EL (cell line): Measurements from ENCODE around the gene SLC25A23.
"Not testable (repeated sequence)": the region's sequence is repeated elsewhere in the genome, so short reads cannot be mapped to it uniquely, and the experiment has no call there.

Experiments
- DNase-seq: peaks from one replicate; pipeline ENCODE4 v3.0.0-alpha.2; 2016

Gene SLC25A23

GRCh38 chr19:6459262-6460098, at the start of gene SLC25A23:
Gene SLC25A23 (minus strand): TSS chr19:6459792. CDS start chr19:6459628, 164 bp downstream.
- DNase-seq: peak; percentile 76

DNA sequence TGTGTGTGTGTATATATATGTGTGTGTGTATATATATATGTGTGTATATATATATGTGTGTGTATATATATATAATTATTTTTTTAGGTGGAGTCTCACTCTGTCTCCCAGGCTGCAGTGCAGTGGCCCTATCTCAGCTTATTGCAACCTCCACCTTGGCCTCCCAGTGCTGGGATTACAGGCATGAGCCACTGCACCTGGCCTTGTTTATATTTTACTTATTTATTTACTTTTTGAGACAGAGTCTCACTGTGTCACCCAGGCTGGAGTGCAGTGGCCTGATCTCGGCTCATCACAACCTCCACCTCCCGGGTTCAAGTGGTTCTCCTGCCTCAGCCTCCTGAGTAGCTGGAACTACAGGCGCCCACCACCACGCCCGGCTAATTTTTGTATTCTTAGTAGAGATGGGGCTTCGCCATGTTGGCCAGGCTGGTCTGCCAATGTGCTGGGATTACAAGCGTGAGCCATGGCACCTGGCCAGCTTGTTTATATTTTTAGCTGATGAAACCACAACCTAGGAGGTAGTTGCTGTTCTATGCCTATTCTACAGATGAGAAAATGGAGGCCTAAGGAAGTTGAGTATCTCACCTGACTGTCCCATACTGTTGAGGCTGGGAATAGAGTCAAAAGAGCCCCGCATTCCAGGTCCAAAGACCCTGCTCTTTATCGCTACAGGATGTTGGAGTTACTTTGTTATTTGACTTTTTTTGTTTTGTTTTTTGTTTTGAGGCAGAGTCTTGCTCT, 48.6 kb upstream of the SLC25A23 start:
- DNase-seq: not testable (repeated sequence)

DNA sequence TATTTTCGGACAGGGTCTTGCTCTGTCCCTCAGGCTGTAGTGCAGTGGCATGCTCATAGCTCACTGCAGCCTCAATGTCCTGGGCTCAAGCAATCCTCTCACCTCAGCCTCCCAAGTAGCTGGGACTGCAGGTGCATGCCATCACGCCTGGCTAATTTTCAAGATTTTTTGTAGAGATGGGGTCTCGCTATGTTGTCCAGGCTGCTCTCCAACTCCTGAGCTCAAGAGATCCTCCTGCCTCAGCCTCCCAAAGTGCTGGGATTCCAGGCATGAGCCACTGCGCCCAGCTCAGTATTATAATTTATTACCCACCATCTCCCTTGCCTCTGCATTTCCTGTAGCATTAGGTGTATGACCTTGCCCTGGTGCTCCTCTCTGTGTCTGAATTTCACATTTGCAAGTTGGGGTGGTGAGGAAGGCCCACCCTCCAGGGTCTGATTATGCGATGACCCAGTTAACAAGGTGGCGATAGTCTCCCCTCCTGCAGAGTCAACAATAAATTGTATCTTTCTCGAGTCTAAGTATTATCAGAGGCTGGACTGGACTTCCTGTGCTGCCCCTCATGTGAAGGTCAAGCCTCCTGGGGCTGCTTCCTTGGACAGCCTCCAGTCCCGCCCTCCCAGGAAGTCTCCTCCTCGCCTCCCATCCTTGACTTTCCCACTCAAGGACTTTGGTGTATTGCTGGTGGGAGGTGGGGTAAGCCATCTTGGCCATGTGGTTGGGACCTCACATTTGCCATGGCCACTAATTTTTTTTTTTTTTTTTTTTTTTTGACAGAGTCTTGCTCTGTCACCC, 44.0 kb upstream of the SLC25A23 start:
- no peak for DNase-seq

- DNase-seq: no peak
Measured at GRCh38 chr19:6501740-6502648, 42.4 kb upstream of the SLC25A23 start, which contains the start of gene TUBB4A. Gene TUBB4A (minus strand): TSS chr19:6502309. CDS start chr19:6502212, 97 bp downstream.

- no peak for DNase-seq
Measured at GRCh38 chr19:6500837-6501739, 41.5 kb upstream of the SLC25A23 start.

DNA sequence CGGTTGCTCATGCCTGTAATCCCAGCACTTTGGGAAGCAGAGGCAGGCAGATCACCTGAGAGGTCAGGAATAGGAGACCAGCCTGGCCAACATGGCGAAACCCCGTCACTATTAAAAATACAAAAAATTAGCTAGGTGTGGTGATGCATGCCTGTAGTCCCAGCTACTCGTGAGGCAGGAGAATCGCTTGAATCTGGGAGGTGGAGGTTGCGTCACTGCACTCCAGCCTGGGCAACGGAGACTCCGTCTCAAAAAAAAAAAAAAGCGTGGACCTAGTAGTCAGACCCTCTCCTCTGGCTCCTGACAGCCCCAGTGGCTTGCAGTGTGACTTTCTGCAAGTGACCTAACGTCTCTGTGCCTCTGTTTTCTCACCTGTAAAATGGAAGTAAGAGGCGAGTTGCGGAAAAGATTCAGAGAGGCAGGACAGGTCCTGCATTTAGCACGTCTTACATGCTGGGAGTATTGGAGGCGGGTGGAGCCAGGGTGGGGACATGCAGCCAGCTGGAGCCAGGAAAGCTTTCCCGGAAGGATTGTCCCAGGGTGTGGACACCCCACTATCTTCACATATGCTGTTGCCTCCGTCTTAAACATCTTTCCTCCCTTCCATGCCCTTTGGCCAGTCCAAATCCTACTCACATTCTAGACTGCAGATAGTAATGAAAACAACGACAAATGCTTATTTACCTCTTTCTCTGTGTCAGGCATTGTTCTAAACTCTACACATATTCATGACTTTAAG, 39.6 kb upstream of the SLC25A23 start:
- no peak for DNase-seq

- DNase-seq: no peak
Measured at GRCh38 chr19:6498294-6499036, 38.9 kb upstream of the SLC25A23 start.

- DNase-seq: no peak
Measured at GRCh38 chr19:6495947-6496346, 36.4 kb upstream of the SLC25A23 start.

GRCh38 chr19:6494438-6495036, 34.9 kb upstream of the SLC25A23 start:
- DNase-seq: no peak

GRCh38 chr19:6491802-6492592, 32.4 kb upstream of the SLC25A23 start:
- DNase-seq: no peak

- DNase-seq: no peak
Measured at GRCh38 chr19:6490134-6490533, 30.5 kb upstream of the SLC25A23 start.

DNA sequence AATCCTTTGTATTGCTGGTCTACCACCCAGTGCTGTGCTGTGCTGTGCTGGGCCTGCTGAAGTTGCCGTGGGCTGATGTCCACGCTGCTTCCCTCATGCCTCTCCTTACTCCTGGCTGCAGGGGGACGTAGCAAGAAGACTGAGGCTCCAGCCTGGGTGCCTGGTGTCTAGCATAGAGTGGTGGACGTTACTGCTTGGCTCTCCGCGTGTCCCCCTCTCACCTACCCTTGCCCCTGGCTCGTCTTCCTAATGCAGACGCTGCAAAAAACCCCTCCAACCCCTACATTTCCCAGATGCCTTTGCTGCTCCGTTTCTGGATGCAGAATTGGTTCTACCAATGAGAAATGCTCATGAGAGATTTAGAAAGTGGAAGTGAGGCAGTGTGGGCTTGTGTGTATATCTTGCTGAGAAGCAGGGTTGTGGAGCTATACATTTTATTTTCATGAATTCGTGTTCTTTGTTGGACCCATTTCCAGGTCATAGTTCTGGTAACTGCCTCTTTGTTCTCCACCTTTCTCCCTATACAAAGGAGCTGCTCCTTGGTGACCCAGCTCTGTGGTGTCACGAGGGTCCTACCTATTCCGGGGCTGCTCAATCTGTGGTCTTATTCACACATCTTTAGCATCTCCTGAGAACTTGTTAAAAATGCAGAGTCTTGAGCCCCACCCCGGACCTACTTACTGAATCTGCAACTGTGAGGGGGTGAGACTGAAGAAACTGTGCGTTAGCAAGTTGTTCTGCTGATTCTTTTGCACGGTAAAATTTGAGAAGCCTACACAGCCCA, 29.9 kb upstream of the SLC25A23 start:
- no peak for DNase-seq

GRCh38 chr19:6484831-6485230, 25.2 kb upstream of the SLC25A23 start:
- no peak for DNase-seq

GRCh38 chr19:6484230-6484629, 24.6 kb upstream of the SLC25A23 start:
- no peak for DNase-seq

DNA sequence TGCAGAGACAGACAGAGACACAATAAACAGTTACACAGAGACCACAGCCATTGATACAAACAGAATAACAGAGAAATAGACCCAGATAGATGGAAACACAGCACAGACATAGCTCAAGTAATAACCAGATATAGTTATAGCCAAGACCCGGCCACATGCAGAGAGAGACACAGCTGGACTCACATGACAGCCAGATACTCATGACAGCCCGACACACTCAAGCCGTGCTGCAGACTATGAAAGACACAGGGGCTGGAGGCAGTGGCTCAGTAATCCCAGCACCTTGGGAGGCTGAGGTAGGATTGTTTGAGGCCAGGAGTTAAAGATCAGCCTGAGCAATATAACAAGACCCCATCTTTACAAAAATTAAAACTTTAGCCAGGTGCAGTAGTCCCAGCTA, 23.6 kb upstream of the SLC25A23 start:
- no peak for DNase-seq

GRCh38 chr19:6482343-6482686, 22.7 kb upstream of the SLC25A23 start:
- DNase-seq: no peak

DNA sequence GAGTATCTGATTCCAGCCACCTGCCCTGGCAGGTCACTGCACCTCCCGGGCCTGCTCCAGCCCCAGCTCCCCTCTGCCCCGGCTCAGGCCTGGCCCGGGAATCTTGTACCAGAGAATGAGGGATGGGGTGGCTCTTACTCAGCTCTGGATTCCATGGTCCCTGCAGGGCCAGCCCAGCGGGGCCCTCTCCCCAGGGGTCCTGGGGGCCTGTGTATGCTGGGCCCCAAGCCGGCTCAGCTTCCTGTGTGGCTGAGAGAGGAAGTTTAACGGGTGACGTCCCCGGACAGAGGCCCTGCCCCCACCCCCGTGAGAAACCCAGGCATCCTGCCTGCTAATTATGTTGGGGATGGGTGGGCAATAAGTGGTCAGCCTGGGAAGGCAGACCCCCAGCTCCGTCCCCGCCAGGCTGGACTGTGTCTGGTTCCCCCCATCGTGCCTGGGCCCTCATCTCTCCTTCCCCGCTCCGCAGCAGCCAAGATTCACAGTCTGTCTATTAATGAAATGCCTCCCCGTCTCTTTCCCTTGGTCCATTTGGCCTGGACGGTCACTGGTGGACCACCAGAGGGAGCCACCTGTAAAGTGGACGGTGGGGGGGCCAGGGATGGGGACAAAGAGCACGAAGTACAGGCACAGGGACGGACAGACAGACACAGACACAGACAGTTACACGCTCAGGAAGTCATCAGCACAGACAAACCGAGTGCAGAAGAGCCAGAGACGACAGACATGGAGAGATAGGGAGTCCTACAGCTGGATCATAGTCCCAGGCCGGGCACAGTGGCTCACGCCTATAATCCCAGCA, 22.1 kb upstream of the SLC25A23 start, which contains the start of gene DENND1C:
DENND1C (minus strand) TSS at position 247 of the 802 bp plus-strand sequence; CDS start at position 155, 92 bp downstream.
- no peak for DNase-seq
